HepG2 (cell line): ENCODE results near the gene CCDC57. TPM values are rescaled to one million over a fixed set of nuclear protein-coding genes. Genes with fewer than 3 reads are reported as not detected.

Source experiments
- ATAC-seq: fragments of 200-7000 bp; cut with Tn5 transposase; 3 replicates; pipeline ENCODE4 v1.9.1; 2020; ENCODE audit warnings: mild to moderate bottlenecking, moderate library complexity
- BruUV-seq: library from RNA; stranded (reverse); fragments of 400-500 nt; replicated peaks from 2 replicates; lab custom pipeline; 2021; lab: Mats Ljungman, UMichigan
- CTCF ChIA-PET: fragments of 300-600 bp; formaldehyde crosslinking; extraction: SDS; loops from one replicate; lab custom pipeline; 2021; ENCODE audit warnings: low total read pairs, inconsistent platforms, low intra/inter-chr PET ratio; lab: Yijun Ruan, JAX
- POLR2A ChIA-PET: fragments of 350-600 bp; sonication (Branson Sonifier 250); formaldehyde crosslinking; loops from one replicate; lab custom pipeline; 2020; ENCODE audit warnings: antibody characterized with exemption, inconsistent platforms; lab: Yijun Ruan, JAX
- DNase-seq: peaks from one replicate; pipeline ENCODE4 v3.0.0-alpha.2; 2015; ENCODE audit warnings: low spot score
- FAIRE-seq: peaks from 3 replicates; lab custom pipeline; 2011; peaks lifted over from hg19 to GRCh38; lab: Jason Lieb, UNC
- H2AFZ ChIP-seq: one replicate; pipeline ENCODE4 v1.6.1; 2011; ENCODE audit warnings: low read length, inconsistent platforms
- H3K27ac ChIP-seq: fragments of 300-600 bp; 3 replicates; pipeline ENCODE4 v1.8.0; 2011; ENCODE audit warnings: mixed run types, mild to moderate bottlenecking, mixed read lengths, low read length, inconsistent platforms; ENCODE audit not compliant: insufficient read depth; ENCODE audit errors: extremely low read length
- H3K27me3 ChIP-seq, 2 experiments: fragments of 200-600 bp in 1 of 2; 2 replicates in 1 of 2; 3 replicates in 1 of 2; pipeline versions ENCODE4 v1.6.0 to v1.8.0; 2011; ENCODE audit warnings: low read length in 2 of 2, mild to moderate bottlenecking in 2 of 2, moderate library complexity in 2 of 2, inconsistent platforms in 1 of 2; ENCODE audit not compliant: insufficient read depth in 2 of 2, control insufficient read depth in 1 of 2
- H3K36me3 ChIP-seq, 2 experiments: fragments of 200-600 bp in 1 of 2; replicated peaks in 1 of 2; 2 replicates in 1 of 2; 3 replicates in 1 of 2; pipeline versions ENCODE4 v1.5.1 to v1.8.0; 2011; ENCODE audit warnings: low read length in 2 of 2, inconsistent platforms in 1 of 2; ENCODE audit not compliant: insufficient read depth in 2 of 2, control insufficient read depth in 1 of 2
- H3K4me1 ChIP-seq: 2 replicates; pipeline ENCODE4 v1.5.1; 2012; ENCODE audit warnings: low read length, inconsistent platforms; ENCODE audit not compliant: insufficient read depth
- H3K4me2 ChIP-seq: 2 replicates; pipeline ENCODE4 v1.6.0; 2011; ENCODE audit warnings: low read depth, low read length, inconsistent platforms
- H3K4me3 ChIP-seq, 3 experiments: fragments of 200-600 bp in 1 of 3; sonication (generic), shearing (Covaris generic) in 1 of 3; replicated peaks in 1 of 3; 2 replicates each; pipeline ENCODE4 v1.5.1; 2011 to 2016; ENCODE audit warnings: low read length in 3 of 3, inconsistent platforms in 2 of 3, low read depth in 2 of 3, mild to moderate bottlenecking in 2 of 3, control low read depth in 1 of 3, mixed read lengths in 1 of 3; ENCODE audit not compliant: insufficient read depth in 1 of 3
- H3K79me2 ChIP-seq: one replicate; pipeline ENCODE4 v1.6.1; 2011; ENCODE audit warnings: low read length, inconsistent platforms; ENCODE audit not compliant: insufficient read depth
- H3K9ac ChIP-seq: 2 replicates; pipeline ENCODE4 v1.6.0; 2011; ENCODE audit warnings: mild to moderate bottlenecking, low read depth, low read length, inconsistent platforms; ENCODE audit not compliant: insufficient read depth
- H3K9me3 ChIP-seq: 2 replicates; pipeline ENCODE4 v1.5.1; 2012; ENCODE audit warnings: mild to moderate bottlenecking, low read length
- H4K20me1 ChIP-seq: 2 replicates; pipeline ENCODE4 v1.6.0; 2011; ENCODE audit warnings: inconsistent platforms, mild to moderate bottlenecking, low read length, moderate library complexity; ENCODE audit not compliant: insufficient read depth
- CAMTA2 ChIP-seq: sonication (generic); formaldehyde crosslinking; IDR thresholded peaks from 2 replicates; pipeline ENCODE4 v1.4.0; 2020; ENCODE audit warnings: mild to moderate bottlenecking, missing genetic modification reagents, borderline replicate concordance
- CENPT ChIP-seq: sonication (generic); formaldehyde crosslinking; IDR thresholded peaks from 2 replicates; pipeline ENCODE4 v1.8.0; 2022; ENCODE audit warnings: low read depth, mild to moderate bottlenecking, moderate library complexity, missing genetic modification reagents
- FOXJ3 ChIP-seq: sonication (generic); formaldehyde crosslinking; IDR thresholded peaks from 2 replicates; pipeline ENCODE4 v1.4.0; 2020; ENCODE audit warnings: missing genetic modification reagents, mild to moderate bottlenecking, borderline replicate concordance
- HNRNPH1 ChIP-seq: fragments of 200-400 bp; formaldehyde crosslinking; optimal IDR thresholded peaks from 2 replicates; pipeline ENCODE3; 2017; ENCODE audit warnings: mild to moderate bottlenecking, low read depth, low read length
- KAT8 ChIP-seq: IDR thresholded peaks from 2 replicates; pipeline ENCODE4 v1.6.1; 2016; ENCODE audit warnings: missing genetic modification reagents, missing compliant biosample characterization
- PHF21A ChIP-seq: sonication (generic); formaldehyde crosslinking; IDR thresholded peaks from 2 replicates; pipeline ENCODE4 v1.5.0; 2020; ENCODE audit warnings: mild to moderate bottlenecking, missing genetic modification reagents
- PHF5A ChIP-seq: IDR thresholded peaks from one replicate; pipeline ENCODE4 v1.6.1; 2018; ENCODE audit warnings: low read depth, missing genetic modification reagents; ENCODE audit not compliant: unreplicated experiment
- SRF ChIP-seq: IDR thresholded peaks from 2 replicates; pipeline ENCODE4 v1.6.1; 2011; ENCODE audit warnings: mild to moderate bottlenecking, low read depth, low read length, moderate library complexity
- TSC22D2 ChIP-seq: sonication (generic); formaldehyde crosslinking; IDR thresholded peaks from 2 replicates; pipeline ENCODE4 v1.5.1; 2020; ENCODE audit warnings: missing genetic modification reagents, mild to moderate bottlenecking, borderline replicate concordance
- ZMAT3 ChIP-seq: sonication (generic); formaldehyde crosslinking; conservative IDR thresholded peaks from 2 replicates; pipeline ENCODE4 v1.7.0; 2021; ENCODE audit warnings: missing genetic modification reagents
- ZNF747 ChIP-seq: sonication (generic); formaldehyde crosslinking; IDR thresholded peaks from 2 replicates; pipeline ENCODE4 v1.8.1; 2023; ENCODE audit warnings: missing genetic modification reagents, mild to moderate bottlenecking, borderline replicate concordance
- WGBS: methylation state at CpG from one replicate; pipeline ENCODE4 v1.1.6; 2017; ENCODE audit warnings: low lambda C conversion rate; 5-methylcytosine and 5-hydroxymethylcytosine counted together
- in situ Hi-C: cut with HindIII; loops from 2 replicates; pipeline ENCODE4 v1.10.0; 2017; ENCODE audit warnings: low pct_unique_long_range_greater_than_20kb; ENCODE audit not compliant: extremely low pct_ligation_motif_present
- intact Hi-C: fragments of 100-400 bp; cut with micrococcal nuclease; formaldehyde crosslinking; loops from one replicate; pipeline ENCODE4 v1.10.0; 2022; ENCODE audit not compliant: unreplicated experiment
- polyA plus RNA-seq, 8 experiments: library from polyadenylated mRNA; depleted of rRNA in 3 of 8; stranded (reverse) in 7 of 8; unstranded in 1 of 8; fragments of >200 nt; fragmentation: Illumina TruSeq in 4 of 8; extraction: Trizol in 4 of 8; gene quantifications; 2 replicates each; pipeline versions ENCODE4 v1.2.1 to v1.2.3, GENCODE V29; 2011 to 2016; ENCODE audit warnings: low read depth in 4 of 8, missing spikeins in 1 of 8, mixed read lengths in 1 of 8; ENCODE audit not compliant: insufficient read depth in 1 of 8
- total RNA-seq, 5 experiments: library from RNA; depleted of rRNA; stranded (reverse); fragments of >200 nt; fragmentation: Illumina TruSeq; extraction: Trizol; gene quantifications; 2 replicates each; pipeline ENCODE4 v1.2.3, GENCODE V29; 2016; ENCODE audit warnings: low read depth in 1 of 5
- TF ChIP-seq, protein P1 (sequence below): sonication (generic); formaldehyde crosslinking; IDR thresholded peaks from 2 replicates; pipeline ENCODE4 v1.4.0; 2020; ENCODE audit warnings: missing genetic modification reagents
- TF ChIP-seq, protein P2 (sequence below): sonication (generic); formaldehyde crosslinking; IDR thresholded peaks from 2 replicates; pipeline ENCODE4 v1.4.0; 2020; ENCODE audit warnings: mild to moderate bottlenecking, missing genetic modification reagents
- TF ChIP-seq, protein P3 (sequence below): sonication (generic); formaldehyde crosslinking; IDR thresholded peaks from 2 replicates; pipeline ENCODE4 v1.4.0; 2020; ENCODE audit warnings: missing genetic modification reagents

The CCDC57 gene
- total and polyA plus RNA-seq, 2 of the 13 experiments (the other 11 are each of a cell fraction or from before 2014, with no cell fraction given): 59.3 to 59.9 TPM

DNA sequence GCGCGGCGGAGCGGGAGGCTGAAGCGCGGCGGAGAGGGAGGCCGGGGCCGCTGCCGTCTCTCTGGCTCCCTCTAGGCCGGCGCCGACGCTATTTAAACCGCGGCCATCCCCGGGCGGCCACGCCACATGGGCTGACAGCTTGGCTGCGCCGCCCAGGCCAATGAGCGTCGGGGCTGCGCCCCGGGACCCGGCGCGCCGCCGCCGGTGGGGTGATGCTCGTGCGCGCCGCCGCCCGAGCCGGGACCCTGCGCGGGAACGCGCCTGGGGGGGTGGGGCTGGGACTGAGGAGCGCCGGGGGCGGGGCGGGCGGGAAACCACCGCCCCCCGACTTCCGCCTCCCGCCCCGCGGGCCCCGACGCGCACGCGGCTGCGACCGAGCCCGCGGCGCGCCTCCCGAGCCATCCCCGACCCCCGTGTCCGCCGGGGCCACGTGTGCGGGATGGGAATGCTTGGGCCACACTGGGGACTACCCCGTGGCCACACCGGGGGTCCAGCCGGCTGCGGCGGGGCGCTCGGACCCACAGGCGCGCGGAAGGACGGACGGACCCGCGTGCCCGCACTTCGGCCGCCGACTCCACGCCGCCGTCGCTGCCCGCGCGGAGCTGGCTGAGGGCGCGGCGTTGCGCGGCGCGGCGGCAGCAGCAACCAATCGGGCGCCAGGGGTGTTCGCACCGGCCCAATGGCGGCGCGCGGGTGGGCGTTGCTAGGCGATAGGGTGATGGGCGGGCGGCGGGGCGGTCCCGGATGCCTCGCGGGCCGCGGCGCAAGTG is 114.3 kb downstream of the CCDC57 start, which contains the start of gene FASN:
Gene FASN (minus strand): TSS at position 68 of the 770 bp plus-strand sequence. CDS start 1,791 bp downstream, outside the sequence.
- peaks cover 18 to 26% of the 10 kb centered on the region in 2 experiments for H3K36me3 ChIP-seq
- H3K27me3 ChIP-seq: no peaks in the 10 kb centered on the region; a peak in 1 of 5 replicates
- ATAC-seq (peak; percentile 49), DNase-seq (peak; percentile 91), FAIRE-seq (peak; percentile 26)
- H3K9ac ChIP-seq: peak within 1 kb of the TSS; percentile 98
- POLR2A ChIA-PET: interaction anchor here (0.7 to 3.2 kb wide), 22 partner anchors 8 to 469 kb away, joined by 3 to 32 read pairs (median 4); partner anchors contain the start of genes ALYREF, ANAPC11, CENPX and CSNK1D
- H3K27ac ChIP-seq: peak within 1 kb of the TSS; percentile 93
- in situ Hi-C loops (no loop called here), intact Hi-C loops (loop anchor here (5.0 to 10.0 kb wide), 2 partner anchors 46 to 124 kb away; partner anchors contain the start of genes ASPSCR1, GPS1 and RFNG)
- H3K79me2 ChIP-seq: peaks cover 48% of the 10 kb centered on the region
- peak within 1 kb of the TSS; percentile 72 to 96 (median 86) for H3K4me3 ChIP-seq
- H3K4me1 ChIP-seq: peaks cover 76% of the 10 kb centered on the region
- no peaks in the 10 kb centered on the region for H3K9me3 ChIP-seq
- H4K20me1 ChIP-seq: peaks cover 32% of the 10 kb centered on the region
- BruUV-seq: no TSS peak
- WGBS: no CpG with 5 or more reads among the region's 124 CpGs
- CTCF ChIA-PET: no interaction called here
- peak within 1 kb of the TSS; percentile 98 for H3K4me2 ChIP-seq
- no peak within 1 kb of the TSS for H2AFZ ChIP-seq
- TF ChIP-seq ZMAT3 (CRISPR knock-in tag) (peak; percentile 91), SRF (0 out of 2 replicates have a peak, but pooled peaks have one; percentile 34), CENPT (CRISPR knock-in tag) (peak; percentile 80), FOXJ3 (CRISPR knock-in tag) (no peak), KAT8 (CRISPR knock-in tag) (peak; percentile 62; the same call in 1 of the 2 replicates), CAMTA2 (0 out of 2 replicates have a peak, but pooled peaks have one; percentile 53), ZNF747 (CRISPR knock-in tag) (no peak), PHF5A (peak; percentile 46), PHF21A (CRISPR knock-in tag) (no peak; the same call in 1 of the 2 replicates), HNRNPH1 (no peak), TSC22D2 (CRISPR knock-in tag) (peak; percentile 76; the same call in 1 of the 2 replicates)
- TF ChIP-seq, protein P1, sequence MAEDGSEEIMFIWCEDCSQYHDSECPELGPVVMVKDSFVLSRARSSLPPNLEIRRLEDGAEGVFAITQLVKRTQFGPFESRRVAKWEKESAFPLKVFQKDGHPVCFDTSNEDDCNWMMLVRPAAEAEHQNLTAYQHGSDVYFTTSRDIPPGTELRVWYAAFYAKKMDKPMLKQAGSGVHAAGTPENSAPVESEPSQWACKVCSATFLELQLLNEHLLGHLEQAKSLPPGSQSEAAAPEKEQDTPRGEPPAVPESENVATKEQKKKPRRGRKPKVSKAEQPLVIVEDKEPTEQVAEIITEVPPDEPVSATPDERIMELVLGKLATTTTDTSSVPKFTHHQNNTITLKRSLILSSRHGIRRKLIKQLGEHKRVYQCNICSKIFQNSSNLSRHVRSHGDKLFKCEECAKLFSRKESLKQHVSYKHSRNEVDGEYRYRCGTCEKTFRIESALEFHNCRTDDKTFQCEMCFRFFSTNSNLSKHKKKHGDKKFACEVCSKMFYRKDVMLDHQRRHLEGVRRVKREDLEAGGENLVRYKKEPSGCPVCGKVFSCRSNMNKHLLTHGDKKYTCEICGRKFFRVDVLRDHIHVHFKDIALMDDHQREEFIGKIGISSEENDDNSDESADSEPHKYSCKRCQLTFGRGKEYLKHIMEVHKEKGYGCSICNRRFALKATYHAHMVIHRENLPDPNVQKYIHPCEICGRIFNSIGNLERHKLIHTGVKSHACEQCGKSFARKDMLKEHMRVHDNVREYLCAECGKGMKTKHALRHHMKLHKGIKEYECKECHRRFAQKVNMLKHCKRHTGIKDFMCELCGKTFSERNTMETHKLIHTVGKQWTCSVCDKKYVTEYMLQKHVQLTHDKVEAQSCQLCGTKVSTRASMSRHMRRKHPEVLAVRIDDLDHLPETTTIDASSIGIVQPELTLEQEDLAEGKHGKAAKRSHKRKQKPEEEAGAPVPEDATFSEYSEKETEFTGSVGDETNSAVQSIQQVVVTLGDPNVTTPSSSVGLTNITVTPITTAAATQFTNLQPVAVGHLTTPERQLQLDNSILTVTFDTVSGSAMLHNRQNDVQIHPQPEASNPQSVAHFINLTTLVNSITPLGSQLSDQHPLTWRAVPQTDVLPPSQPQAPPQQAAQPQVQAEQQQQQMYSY (CRISPR knock-in tag): peak; percentile 61
- TF ChIP-seq, protein P2, sequence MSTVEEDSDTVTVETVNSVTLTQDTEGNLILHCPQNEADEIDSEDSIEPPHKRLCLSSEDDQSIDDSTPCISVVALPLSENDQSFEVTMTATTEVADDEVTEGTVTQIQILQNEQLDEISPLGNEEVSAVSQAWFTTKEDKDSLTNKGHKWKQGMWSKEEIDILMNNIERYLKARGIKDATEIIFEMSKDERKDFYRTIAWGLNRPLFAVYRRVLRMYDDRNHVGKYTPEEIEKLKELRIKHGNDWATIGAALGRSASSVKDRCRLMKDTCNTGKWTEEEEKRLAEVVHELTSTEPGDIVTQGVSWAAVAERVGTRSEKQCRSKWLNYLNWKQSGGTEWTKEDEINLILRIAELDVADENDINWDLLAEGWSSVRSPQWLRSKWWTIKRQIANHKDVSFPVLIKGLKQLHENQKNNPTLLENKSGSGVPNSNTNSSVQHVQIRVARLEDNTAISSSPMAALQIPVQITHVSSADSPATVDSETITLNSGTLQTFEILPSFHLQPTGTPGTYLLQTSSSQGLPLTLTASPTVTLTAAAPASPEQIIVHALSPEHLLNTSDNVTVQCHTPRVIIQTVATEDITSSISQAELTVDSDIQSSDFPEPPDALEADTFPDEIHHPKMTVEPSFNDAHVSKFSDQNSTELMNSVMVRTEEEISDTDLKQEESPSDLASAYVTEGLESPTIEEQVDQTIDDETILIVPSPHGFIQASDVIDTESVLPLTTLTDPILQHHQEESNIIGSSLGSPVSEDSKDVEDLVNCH (CRISPR knock-in tag): no peak
- TF ChIP-seq, protein P3, sequence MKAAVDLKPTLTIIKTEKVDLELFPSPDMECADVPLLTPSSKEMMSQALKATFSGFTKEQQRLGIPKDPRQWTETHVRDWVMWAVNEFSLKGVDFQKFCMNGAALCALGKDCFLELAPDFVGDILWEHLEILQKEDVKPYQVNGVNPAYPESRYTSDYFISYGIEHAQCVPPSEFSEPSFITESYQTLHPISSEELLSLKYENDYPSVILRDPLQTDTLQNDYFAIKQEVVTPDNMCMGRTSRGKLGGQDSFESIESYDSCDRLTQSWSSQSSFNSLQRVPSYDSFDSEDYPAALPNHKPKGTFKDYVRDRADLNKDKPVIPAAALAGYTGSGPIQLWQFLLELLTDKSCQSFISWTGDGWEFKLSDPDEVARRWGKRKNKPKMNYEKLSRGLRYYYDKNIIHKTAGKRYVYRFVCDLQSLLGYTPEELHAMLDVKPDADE: peak; percentile 91; the same call in 1 of the 2 replicates
